CD14-positive monocyte (primary cell): ENCODE data around the gene SPATA33. TPM values are rescaled to one million over a fixed set of nuclear protein-coding genes. Genes with fewer than 3 reads are reported as not detected.

Experiments
- DNase-seq, 3 donors: peaks; one replicate each; pipeline ENCODE4 v3.0.0-alpha.2; 2011 to 2022
- H2AFZ ChIP-seq: 2 replicates; pipeline ENCODE4 v1.6.0; 2012; ENCODE audit warnings: mild to moderate bottlenecking, low read depth, low read length, inconsistent platforms; ENCODE audit not compliant: insufficient read depth, poor library complexity, severe bottlenecking
- H3K27ac ChIP-seq, 2 donors: 1 replicate in 1 of 2; 2 replicates in 1 of 2; pipeline ENCODE4 v1.5.1; 2012 to 2013; ENCODE audit warnings: low read length in 2 of 2, control low read depth in 1 of 2, inconsistent platforms in 1 of 2, low read depth in 1 of 2, mild to moderate bottlenecking in 1 of 2
- H3K27me3 ChIP-seq, 2 donors: one replicate each; pipeline versions ENCODE4 v1.6.0 to v1.6.1; 2011 to 2013; ENCODE audit warnings: low read length in 2 of 2; ENCODE audit not compliant: control insufficient read depth in 2 of 2, insufficient read depth in 2 of 2
- H3K36me3 ChIP-seq, 2 donors: replicated peaks in 1 of 2; 1 replicate in 1 of 2; 2 replicates in 1 of 2; pipeline versions ENCODE4 v1.5.1 to v1.6.1; 2012 to 2013; ENCODE audit warnings: low read length in 2 of 2, control low read depth in 1 of 2, inconsistent platforms in 1 of 2, mild to moderate bottlenecking in 1 of 2; ENCODE audit not compliant: insufficient read depth in 2 of 2, control insufficient read depth in 1 of 2
- H3K4me1 ChIP-seq, 2 donors: 1 replicate in 1 of 2; 2 replicates in 1 of 2; pipeline versions ENCODE4 v1.5.1 to v1.6.1; 2012 to 2013; ENCODE audit warnings: low read length in 2 of 2, control low read depth in 1 of 2, inconsistent platforms in 1 of 2, mild to moderate bottlenecking in 1 of 2, moderate library complexity in 1 of 2; ENCODE audit not compliant: insufficient read depth in 2 of 2, control insufficient read depth in 1 of 2
- H3K4me2 ChIP-seq: replicated peaks from 2 replicates; pipeline ENCODE3; 2012; ENCODE audit warnings: low read length, moderate library complexity, mild to moderate bottlenecking; ENCODE audit not compliant: poor library complexity, severe bottlenecking; ENCODE audit errors: extremely low read depth
- H3K4me3 ChIP-seq, 3 experiments: fragments of 200-600 bp in 1 of 3; sonication (generic) in 1 of 3; replicated peaks in 1 of 3; 1 replicate in 2 of 3; 2 replicates in 1 of 3; pipeline ENCODE4 v1.5.1; 2011 to 2013; ENCODE audit warnings: low read length in 3 of 3, mild to moderate bottlenecking in 3 of 3, control low read depth in 2 of 3, low read depth in 2 of 3, inconsistent platforms in 1 of 3, moderate library complexity in 1 of 3
- H3K79me2 ChIP-seq: 2 replicates; pipeline ENCODE4 v1.6.0; 2012; ENCODE audit warnings: mild to moderate bottlenecking, control low read depth, inconsistent platforms, low read length, moderate library complexity; ENCODE audit not compliant: insufficient read depth
- H3K9ac ChIP-seq: 2 replicates; pipeline ENCODE4 v1.6.0; 2017; ENCODE audit warnings: low read length, mild to moderate bottlenecking; ENCODE audit not compliant: insufficient read depth, poor library complexity, severe bottlenecking
- H3K9me3 ChIP-seq, 2 donors: replicated peaks in 1 of 2; 1 replicate in 1 of 2; 2 replicates in 1 of 2; pipeline versions ENCODE4 v1.5.1 to v1.6.1; 2012 to 2013; ENCODE audit warnings: low read length in 2 of 2, control low read depth in 1 of 2; ENCODE audit not compliant: control insufficient read depth in 1 of 2, insufficient read depth in 1 of 2
- H4K20me1 ChIP-seq: 2 replicates; pipeline ENCODE4 v1.6.0; 2012; ENCODE audit warnings: mild to moderate bottlenecking, low read length, control low read depth, moderate library complexity; ENCODE audit not compliant: insufficient read depth
- H3K27ac Mint-ChIP-seq, 7 donors: one replicate each; pipeline ENCODE4 v1.8.0; 2020; ENCODE audit warnings: mild to moderate bottlenecking in 7 of 7, mixed read lengths in 7 of 7, moderate library complexity in 6 of 7, inconsistent platforms in 2 of 7
- H3K27me3 Mint-ChIP-seq, 3 donors: one replicate each; pipeline ENCODE4 v1.8.0; 2021 to 2022; ENCODE audit warnings: low read depth in 3 of 3, mild to moderate bottlenecking in 3 of 3, mixed read lengths in 3 of 3, moderate library complexity in 3 of 3, inconsistent platforms in 1 of 3
- H3K36me3 Mint-ChIP-seq, 2 donors: one replicate each; pipeline ENCODE4 v1.8.0; 2020; ENCODE audit warnings: mixed read lengths in 2 of 2, inconsistent platforms in 1 of 2, mild to moderate bottlenecking in 1 of 2
- H3K4me1 Mint-ChIP-seq: one replicate; pipeline ENCODE4 v1.8.0; 2020; ENCODE audit warnings: mild to moderate bottlenecking, mixed read lengths
- H3K4me3 Mint-ChIP-seq, 2 donors: one replicate each; pipeline ENCODE4 v1.8.0; 2020; ENCODE audit warnings: mild to moderate bottlenecking in 2 of 2, mixed read lengths in 2 of 2, moderate library complexity in 1 of 2
- H3K9me3 Mint-ChIP-seq, 7 donors: one replicate each; pipeline ENCODE4 v1.8.0; 2020 to 2022; ENCODE audit warnings: mixed read lengths in 7 of 7, mild to moderate bottlenecking in 6 of 7, moderate library complexity in 6 of 7, inconsistent platforms in 2 of 7
- CTCF ChIP-seq: fragments of 200-600 bp; IDR thresholded peaks from one replicate; pipeline ENCODE4 v1.8.0; 2022; ENCODE audit warnings: antibody characterized with exemption, mild to moderate bottlenecking
- whole genome bisulfite sequencing: methylation state at CpG from one replicate; pipeline ENCODE4 v1.1.5; 2013; ENCODE audit warnings: missing lambda C conversion rate; ENCODE audit not compliant: insufficient coverage; 5-methylcytosine and 5-hydroxymethylcytosine counted together
- intact Hi-C, 2 donors: fragments of 100-400 bp; cut with micrococcal nuclease; formaldehyde crosslinking; loops; one replicate each; pipeline versions ENCODE4 v1.15.0 to v1.15.1; 2023
- polyA plus RNA-seq, 3 donors: library from polyadenylated mRNA; depleted of rRNA in 1 of 3; unstranded in 2 of 3; stranded (reverse) in 1 of 3; fragments of 300-500 nt in 2 of 3; fragments of >200 nt in 1 of 3; fragmentation: Illumina TruSeq in 2 of 3; gene quantifications; 1 replicate in 2 of 3; 2 replicates in 1 of 3; pipeline ENCODE4 v1.2.3, GENCODE V29; 2012 to 2021

Gene SPATA33
- polyA plus RNA-seq, 3 donors = 1.4 to 3.5 (median 1.8) TPM

GRCh38 chr16:89707695-89708094, 50.1 kb downstream of the SPATA33 start:
- intact Hi-C loops = loop anchor here in 1 of 2 donors (2.0 kb wide), 1 partner anchor 85 kb away; no protein-coding TSS in a partner anchor
- no peak overlapping the region for H3K27ac Mint-ChIP-seq

GRCh38 chr16:89708481-89708931, 50.9 kb downstream of the SPATA33 start:
- DNase-seq = no peak
- Mint-ChIP-seq H3K27ac (no peak overlapping the region), H3K9me3 (peaks cover 0 to 2% (median 0%) of the 10 kb centered on the region in 7 donors), H3K4me1 (peaks cover 13% of the 10 kb centered on the region), H3K36me3 (peaks cover 7 to 23% of the 10 kb centered on the region in 2 donors), H3K4me3 (no peak overlapping the region), H3K27me3 (peaks cover 15 to 28% (median 26%) of the 10 kb centered on the region in 3 donors)
- intact Hi-C loops = no loop called here
- WGBS = 96% methylated on average over 15 of the region's 19 CpGs
- H3K36me3 ChIP-seq = peaks cover 9 to 18% of the 10 kb centered on the region in 2 donors
- H3K9me3 ChIP-seq = no peaks in the 10 kb centered on the region
- H2AFZ ChIP-seq = no peak overlapping the region
- no peak overlapping the region for H3K27ac ChIP-seq
- no peak for TF ChIP-seq CTCF
- no peak overlapping the region for H3K4me2 ChIP-seq
- peaks cover 0 to 12% of the 10 kb centered on the region in 2 donors for H3K27me3 ChIP-seq
- no peak overlapping the region for H3K4me3 ChIP-seq
- no peaks in the 10 kb centered on the region for H4K20me1 ChIP-seq
- H3K4me1 ChIP-seq = peaks cover 17 to 20% of the 10 kb centered on the region in 2 donors
- no peak overlapping the region for H3K9ac ChIP-seq
- H3K79me2 ChIP-seq = no peaks in the 10 kb centered on the region

More at GRCh38 chr16:89707695-89708094, 50.1 kb downstream of the SPATA33 start:
- no peak for TF ChIP-seq CTCF
- Histone ChIP-seq H3K36me3 (peaks cover 9 to 18% of the 10 kb centered on the region in 2 donors), H2AFZ (no peak overlapping the region), H3K27ac (no peak overlapping the region), H3K4me3 (no peak overlapping the region), H3K79me2 (no peaks in the 10 kb centered on the region), H3K4me2 (no peak overlapping the region), H4K20me1 (no peaks in the 10 kb centered on the region), H3K4me1 (peaks cover 16 to 18% of the 10 kb centered on the region in 2 donors), H3K27me3 (peaks cover 0 to 9% of the 10 kb centered on the region in 2 donors), H3K9me3 (no peaks in the 10 kb centered on the region), H3K9ac (no peak overlapping the region)
- no peak for DNase-seq
- peaks cover 19 to 23% (median 21%) of the 10 kb centered on the region in 3 donors for H3K27me3 Mint-ChIP-seq
- no peak overlapping the region for H3K4me3 Mint-ChIP-seq
- H3K4me1 Mint-ChIP-seq = peaks cover 11% of the 10 kb centered on the region
- 96% methylated on average over 8 of the region's 9 CpGs for WGBS
- H3K36me3 Mint-ChIP-seq = peaks cover 7 to 23% of the 10 kb centered on the region in 2 donors
- H3K9me3 Mint-ChIP-seq = no peaks in the 10 kb centered on the region
